WI38 (cell line): ENCODE results near the gene TSPAN19.

Experiments used
- H3K4me3 ChIP-seq: 2 replicates; pipeline ENCODE4 v1.5.1; 2011; ENCODE audit warnings: low read depth, mild to moderate bottlenecking, control low read depth, low read length
- TF ChIP-seq, protein P1 (sequence below): IDR thresholded peaks from 2 replicates; pipeline ENCODE4 v1.5.1; 2012; ENCODE audit warnings: low read depth, mild to moderate bottlenecking, control low read depth, low read length

Gene TSPAN19

DNA sequence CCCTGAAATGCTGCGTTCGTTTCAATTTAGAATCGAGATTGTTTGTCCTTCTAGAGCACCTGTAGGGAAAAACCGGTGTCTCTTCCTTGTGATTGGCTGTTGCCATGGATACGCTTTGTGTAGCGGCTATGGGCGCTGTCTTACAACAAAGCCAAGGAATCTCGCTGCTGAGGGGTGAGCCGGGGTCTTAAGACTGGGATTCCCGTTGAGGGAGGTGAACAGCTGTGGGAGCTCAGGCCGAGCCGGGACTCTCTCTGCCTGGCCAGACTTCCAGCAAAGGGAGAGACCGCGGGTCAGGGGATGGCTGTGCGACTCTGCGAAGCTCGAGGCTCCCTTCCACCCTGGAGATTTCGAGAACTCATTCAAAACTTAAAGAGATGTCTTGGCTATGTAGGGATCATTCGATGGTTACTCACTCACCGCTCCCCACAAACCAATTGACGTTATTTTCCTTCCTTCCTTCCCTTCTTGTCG lies at the start of gene TSPAN19, which contains the start of gene LRRIQ1:
Gene TSPAN19 (minus strand): TSS at position 44 of the 474 bp plus-strand sequence. CDS start 6,331 bp downstream, outside the sequence.
Gene LRRIQ1 (plus strand): TSS at position 118 of the 474 bp plus-strand sequence. CDS start 1,826 bp downstream, outside the sequence.
- H3K4me3 ChIP-seq, result peak within 1 kb of the TSS; percentile 55
- TF ChIP-seq, protein P1, sequence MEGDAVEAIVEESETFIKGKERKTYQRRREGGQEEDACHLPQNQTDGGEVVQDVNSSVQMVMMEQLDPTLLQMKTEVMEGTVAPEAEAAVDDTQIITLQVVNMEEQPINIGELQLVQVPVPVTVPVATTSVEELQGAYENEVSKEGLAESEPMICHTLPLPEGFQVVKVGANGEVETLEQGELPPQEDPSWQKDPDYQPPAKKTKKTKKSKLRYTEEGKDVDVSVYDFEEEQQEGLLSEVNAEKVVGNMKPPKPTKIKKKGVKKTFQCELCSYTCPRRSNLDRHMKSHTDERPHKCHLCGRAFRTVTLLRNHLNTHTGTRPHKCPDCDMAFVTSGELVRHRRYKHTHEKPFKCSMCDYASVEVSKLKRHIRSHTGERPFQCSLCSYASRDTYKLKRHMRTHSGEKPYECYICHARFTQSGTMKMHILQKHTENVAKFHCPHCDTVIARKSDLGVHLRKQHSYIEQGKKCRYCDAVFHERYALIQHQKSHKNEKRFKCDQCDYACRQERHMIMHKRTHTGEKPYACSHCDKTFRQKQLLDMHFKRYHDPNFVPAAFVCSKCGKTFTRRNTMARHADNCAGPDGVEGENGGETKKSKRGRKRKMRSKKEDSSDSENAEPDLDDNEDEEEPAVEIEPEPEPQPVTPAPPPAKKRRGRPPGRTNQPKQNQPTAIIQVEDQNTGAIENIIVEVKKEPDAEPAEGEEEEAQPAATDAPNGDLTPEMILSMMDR, result no peak

DNA sequence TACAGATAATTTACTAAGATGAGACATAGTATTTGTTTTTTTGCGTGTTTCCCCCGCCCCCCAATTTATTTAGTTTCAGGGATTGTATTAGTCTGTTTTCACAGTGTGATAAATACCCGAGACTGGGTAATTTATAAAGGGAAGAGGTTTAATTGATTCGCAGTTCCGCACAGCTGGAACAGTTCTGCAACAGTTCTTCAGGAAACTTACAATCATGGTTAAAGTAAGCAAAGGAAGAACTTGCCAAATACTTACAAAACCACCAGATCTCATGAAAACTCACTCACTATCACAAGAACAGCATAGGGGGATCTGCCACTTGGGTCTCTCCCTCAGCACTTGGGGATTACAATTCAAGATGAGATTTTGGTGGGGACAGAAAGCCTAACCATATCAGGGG lies 49.0 kb upstream of the TSPAN19 start:
- no peak overlapping the region for H3K4me3 ChIP-seq
- TF ChIP-seq, protein P1, result no peak

DNA sequence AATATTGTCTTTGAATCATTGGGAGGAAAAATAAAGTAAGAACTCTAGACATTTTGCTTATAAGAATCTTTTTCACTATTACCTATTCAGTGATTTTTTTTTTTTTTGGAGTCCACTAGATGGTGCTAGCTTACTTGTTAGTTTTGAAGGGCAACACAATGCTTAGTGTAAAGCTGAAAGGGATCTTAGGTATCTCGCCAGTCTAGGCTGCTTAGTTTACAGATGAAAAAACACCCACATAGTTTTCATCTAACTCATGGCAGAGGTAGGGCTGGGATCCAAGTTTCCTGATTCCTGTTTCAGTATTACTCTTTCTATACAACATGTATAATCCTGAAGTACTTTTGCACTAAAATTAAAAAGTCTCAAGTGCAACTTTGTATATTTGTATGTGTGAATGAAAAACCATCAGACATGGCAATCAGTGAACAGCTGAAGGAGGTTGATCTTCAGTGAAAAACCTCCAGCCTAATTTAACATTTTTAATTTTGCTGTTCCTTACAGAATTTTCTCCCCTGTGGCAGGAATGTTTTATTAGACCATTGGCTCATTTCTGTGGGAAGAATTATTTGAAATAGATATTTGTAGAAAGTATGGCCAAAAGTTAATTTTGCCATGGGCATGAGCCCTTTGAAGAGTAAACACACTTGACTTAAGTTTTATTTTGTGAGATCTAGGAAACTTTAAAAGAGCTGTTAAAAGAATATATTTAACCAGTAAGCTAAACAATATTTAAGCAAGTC lies 40.8 kb upstream of the TSPAN19 start:
- no peak overlapping the region for H3K4me3 ChIP-seq
- TF ChIP-seq, protein P1, result no peak

DNA sequence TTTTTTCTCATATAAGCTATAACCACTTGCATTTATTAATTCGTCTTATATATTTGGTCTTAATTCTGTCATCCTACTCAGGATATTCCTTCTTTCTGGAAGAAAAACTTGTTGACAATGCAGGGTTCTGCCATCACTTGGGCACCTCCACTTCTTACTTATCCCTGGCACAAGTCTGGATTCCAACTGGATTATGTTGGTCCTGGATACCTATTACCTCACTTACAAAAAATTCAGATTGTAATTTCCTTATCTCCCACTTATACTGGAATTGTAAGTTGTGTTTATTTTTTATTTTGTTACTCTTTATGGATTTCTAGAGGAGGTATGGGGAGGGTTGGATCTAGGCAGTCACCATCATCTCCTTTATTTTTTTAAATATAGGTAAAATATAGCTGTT lies 36.7 kb upstream of the TSPAN19 start:
- no peak overlapping the region for H3K4me3 ChIP-seq
- TF ChIP-seq, protein P1, result no peak

DNA sequence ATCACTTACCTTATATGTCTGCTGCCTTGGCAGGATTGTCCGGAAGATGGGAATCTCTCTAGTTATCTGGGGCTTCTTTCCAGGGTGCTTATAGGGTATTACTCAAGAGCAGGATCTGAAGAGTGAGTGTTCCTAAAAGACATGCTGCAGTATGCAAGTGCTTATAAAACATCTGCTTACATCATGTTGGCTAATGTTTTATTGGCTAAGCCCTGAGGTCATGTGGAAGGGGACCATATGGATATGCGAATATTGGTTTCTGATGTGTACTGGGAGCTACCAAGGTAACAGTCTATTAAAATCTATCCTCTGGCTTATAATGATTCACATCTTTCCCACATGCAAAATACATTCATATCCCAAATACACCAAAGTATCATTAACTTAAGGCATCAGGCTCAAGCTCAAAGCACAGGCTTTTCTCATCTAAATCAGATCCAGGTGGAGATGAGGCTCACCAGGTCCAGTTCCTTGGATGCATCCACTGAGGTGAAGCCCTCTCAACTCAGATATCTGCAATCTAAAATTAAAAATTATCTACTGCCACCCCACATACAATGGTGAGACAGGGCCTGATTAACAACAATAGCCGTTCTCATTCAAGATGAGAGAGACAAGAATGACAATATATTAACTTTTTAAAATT lies 29.9 kb upstream of the TSPAN19 start:
- TF ChIP-seq, protein P1, result no peak
- H3K4me3 ChIP-seq, result no peak overlapping the region

DNA sequence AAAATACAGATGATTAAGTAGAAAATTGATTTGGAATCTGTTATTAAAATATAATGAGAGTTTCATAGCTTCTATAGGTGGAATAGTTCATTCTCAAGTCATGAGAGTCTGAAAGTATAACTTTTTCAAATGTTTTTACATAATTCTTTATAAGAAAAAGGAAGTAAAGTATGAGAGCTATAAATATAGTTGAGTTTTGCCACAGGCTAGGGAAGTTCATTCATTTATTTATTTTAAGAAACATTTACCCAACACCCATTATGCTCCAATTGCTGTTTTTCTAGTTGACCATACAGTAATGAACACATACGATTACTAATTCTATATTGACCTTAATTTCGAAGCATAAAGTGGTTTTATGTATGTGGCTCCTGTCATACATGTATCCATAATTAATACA lies 24.8 kb upstream of the TSPAN19 start:
- TF ChIP-seq, protein P1, result no peak
- H3K4me3 ChIP-seq, result no peak overlapping the region

DNA sequence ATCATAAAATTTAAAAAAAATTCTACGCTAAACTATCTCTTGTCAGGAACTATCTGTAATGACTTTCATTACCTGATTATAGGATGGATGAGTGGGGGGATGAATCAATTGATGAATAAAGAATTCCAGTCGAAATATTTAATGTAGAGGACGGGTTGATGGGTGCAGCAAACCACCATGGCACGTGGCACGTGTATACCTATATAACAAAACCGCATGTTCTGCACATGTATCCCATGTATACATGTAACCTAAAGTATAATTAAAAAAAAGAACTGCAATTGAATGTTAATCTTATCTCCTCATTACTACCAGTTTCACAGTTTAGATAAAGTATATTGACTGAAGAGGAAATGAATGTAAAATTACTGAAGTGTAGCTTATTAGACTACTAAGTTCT lies 23.5 kb upstream of the TSPAN19 start:
- TF ChIP-seq, protein P1, result no peak

More for the DNA sequence above, 23.5 kb upstream of the TSPAN19 start:
- no peak overlapping the region for H3K4me3 ChIP-seq
